ENCODE measurements around the gene SOX9.

- no peak for TF ChIP-seq EZH2 (IDR thresholded peaks at IDR 0.05; ENCODE audit: insufficient read depth, poor library complexity, severe bottlenecking)
- TF ChIP-seq EZH2phosphoT487 (IDR thresholded peaks at IDR 0.05; ENCODE audit: insufficient read depth, low read depth): no peak
Measured at GRCh38 chr17:72162569-72162968, 41.7 kb downstream of the SOX9 start.
